Activated effector memory CD4-positive, alpha-beta T cell treated with Interleukin-2 at 50 U/mL for 16 hours (primary cell): Measurements from ENCODE around the gene LCE3E.
"Not testable (repeated sequence)": the region's sequence is repeated elsewhere in the genome, so short reads cannot be mapped to it uniquely, and the experiment has no call there.

Experiments
- DNase-seq: peaks from one replicate; pipeline ENCODE4 v3.0.0-alpha.2; 2020

Gene LCE3E

GRCh38 chr1:152566681-152567080 is at the start of gene LCE3E:
TSS of gene LCE3E (minus strand) at chr1:152566780. CDS start at chr1:152566208, 572 bp downstream.
- DNase-seq: no peak

- DNase-seq: no peak
Observed at GRCh38 chr1:152613511-152613910, 46.9 kb upstream of the LCE3E start, which contains the start of gene LCE3B. TSS of gene LCE3B (plus strand) at chr1:152613811. CDS start at chr1:152613811, 0 bp downstream.

GRCh38 chr1:152599934-152600333 is 33.4 kb upstream of the LCE3E start, which contains the start of gene LCE3C:
TSS of gene LCE3C (plus strand) at chr1:152600234. CDS start at chr1:152600732, 498 bp downstream.
- no peak for DNase-seq

- no peak for DNase-seq
Observed at GRCh38 chr1:152596986-152597385, 30.4 kb upstream of the LCE3E start.

- DNase-seq: no peak
Observed at GRCh38 chr1:152585586-152585985, 19.0 kb upstream of the LCE3E start.

GRCh38 chr1:152582647-152583046 is 16.1 kb upstream of the LCE3E start:
- DNase-seq: no peak

GRCh38 chr1:152580433-152580832 is 13.9 kb upstream of the LCE3E start, which contains the start of gene LCE3D:
TSS of gene LCE3D (minus strand) at chr1:152580516. CDS start at chr1:152579936, 580 bp downstream.
- no peak for DNase-seq

GRCh38 chr1:152579526-152579925 is 12.9 kb upstream of the LCE3E start:
- DNase-seq: not testable (repeated sequence)

- no peak for DNase-seq
Observed at GRCh38 chr1:152577168-152577567, 10.6 kb upstream of the LCE3E start.

GRCh38 chr1:152565535-152566215 is 905 bp downstream of the LCE3E start:
- no peak for DNase-seq

- DNase-seq: no peak
Observed at GRCh38 chr1:152565115-152565514, 1.5 kb downstream of the LCE3E start.

GRCh38 chr1:152548358-152548757 is 18.2 kb downstream of the LCE3E start:
- not testable (repeated sequence) for DNase-seq

- no peak for DNase-seq
Observed at GRCh38 chr1:152546704-152547103, 19.9 kb downstream of the LCE3E start.

GRCh38 chr1:152543820-152544219 is 22.8 kb downstream of the LCE3E start:
- DNase-seq: no peak

- DNase-seq: no peak
Observed at GRCh38 chr1:152539901-152540300, 26.7 kb downstream of the LCE3E start.

- DNase-seq: no peak
Observed at GRCh38 chr1:152537496-152537895, 29.1 kb downstream of the LCE3E start.

GRCh38 chr1:152535774-152536173 is 30.8 kb downstream of the LCE3E start:
- DNase-seq: no peak

GRCh38 chr1:152533327-152533938 is 33.1 kb downstream of the LCE3E start:
- DNase-seq: no peak

- no peak for DNase-seq
Observed at GRCh38 chr1:152525080-152525641, 41.4 kb downstream of the LCE3E start.

GRCh38 chr1:152520561-152521090 is 46.0 kb downstream of the LCE3E start:
- no peak for DNase-seq

- DNase-seq: no peak
Observed at GRCh38 chr1:152519851-152520250, 46.7 kb downstream of the LCE3E start.

GRCh38 chr1:152517237-152517811 is 49.3 kb downstream of the LCE3E start:
- DNase-seq: no peak

- no peak for DNase-seq
Observed at GRCh38 chr1:152516082-152516481, 50.5 kb downstream of the LCE3E start.
